GM21528 (cell line): ENCODE results near the gene KPNA2.
"Not testable (repeated sequence)": the region's sequence is repeated elsewhere in the genome, so short reads cannot be mapped to it uniquely, and the experiment has no call there.

Experiments
- ATAC-seq: cut with Tn5 transposase; IDR thresholded peaks from one replicate; pipeline ENCODE4 v1.9.1; 2021; ENCODE audit warnings: mild to moderate bottlenecking, moderate library complexity; ENCODE audit not compliant: unreplicated experiment, low FRiP score

The KPNA2 gene

DNA sequence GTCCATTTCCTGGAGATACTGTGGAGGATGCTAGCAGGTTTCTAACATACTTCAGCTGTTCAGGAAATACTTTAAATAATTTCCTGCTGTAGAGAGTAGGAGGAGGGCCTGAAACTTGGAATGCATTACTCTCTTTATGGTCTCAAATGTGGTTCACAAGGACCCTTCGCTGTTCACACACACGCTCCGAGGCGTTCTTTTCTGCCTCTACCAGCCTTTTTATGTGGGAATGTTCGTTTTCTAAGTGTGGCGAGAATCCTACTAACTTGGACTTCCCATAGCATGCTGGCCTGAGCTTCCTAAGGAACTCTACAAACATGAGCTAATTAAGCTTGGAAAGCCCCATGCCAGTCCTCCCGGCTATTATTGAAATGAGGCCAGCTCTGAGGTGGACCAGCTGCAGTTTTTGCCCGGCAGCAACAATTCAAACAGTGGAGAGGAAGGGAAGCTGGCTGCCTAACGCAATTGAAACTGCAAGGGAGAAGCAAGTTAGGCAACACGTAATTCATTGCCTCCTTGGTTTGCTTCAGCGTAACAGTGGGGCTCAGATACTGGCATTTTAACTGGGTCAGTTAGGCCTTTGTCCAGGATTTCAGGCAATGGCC, 18.9 kb downstream of the KPNA2 start:
- no peak for ATAC-seq

DNA sequence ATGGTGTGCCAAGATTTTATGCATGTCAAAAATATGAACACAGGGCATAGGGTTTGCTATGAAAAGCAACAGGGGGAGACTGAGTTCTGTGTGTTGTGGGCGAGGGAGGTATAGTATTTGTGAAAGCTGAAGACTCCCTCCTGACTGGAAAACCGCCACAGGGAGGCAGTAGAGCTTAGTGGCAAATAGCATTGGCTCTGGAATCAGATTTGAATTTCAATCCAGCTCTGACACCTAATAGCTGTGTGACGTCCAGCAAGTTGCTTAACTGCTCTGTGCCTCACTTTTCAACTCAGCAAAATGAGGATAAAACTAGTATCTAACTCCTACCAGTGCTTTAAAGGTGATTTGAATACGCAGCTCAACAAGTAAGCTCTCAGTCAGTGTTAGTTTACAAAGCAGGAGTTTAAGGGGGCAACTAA, 22.0 kb downstream of the KPNA2 start:
- ATAC-seq = no peak

DNA sequence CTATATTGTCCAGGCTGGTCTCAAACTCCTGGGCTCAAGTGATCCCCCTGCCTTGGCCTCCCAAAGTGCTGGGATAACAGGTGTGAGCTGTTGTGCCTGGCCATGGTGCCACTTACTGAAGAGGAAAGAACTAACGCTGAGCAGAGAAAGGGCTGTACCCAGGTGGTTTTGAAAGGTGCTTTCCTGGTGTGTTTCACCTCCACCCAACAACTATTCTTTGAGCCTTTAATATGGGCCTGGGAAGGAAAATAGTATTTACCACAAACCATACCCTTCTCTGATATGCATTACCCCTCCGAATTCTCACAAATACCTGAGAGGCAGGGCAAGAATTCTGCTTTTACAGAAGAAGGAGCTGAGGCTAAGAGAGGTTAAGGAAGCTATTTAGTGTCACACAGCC, 24.8 kb downstream of the KPNA2 start:
- no peak for ATAC-seq

DNA sequence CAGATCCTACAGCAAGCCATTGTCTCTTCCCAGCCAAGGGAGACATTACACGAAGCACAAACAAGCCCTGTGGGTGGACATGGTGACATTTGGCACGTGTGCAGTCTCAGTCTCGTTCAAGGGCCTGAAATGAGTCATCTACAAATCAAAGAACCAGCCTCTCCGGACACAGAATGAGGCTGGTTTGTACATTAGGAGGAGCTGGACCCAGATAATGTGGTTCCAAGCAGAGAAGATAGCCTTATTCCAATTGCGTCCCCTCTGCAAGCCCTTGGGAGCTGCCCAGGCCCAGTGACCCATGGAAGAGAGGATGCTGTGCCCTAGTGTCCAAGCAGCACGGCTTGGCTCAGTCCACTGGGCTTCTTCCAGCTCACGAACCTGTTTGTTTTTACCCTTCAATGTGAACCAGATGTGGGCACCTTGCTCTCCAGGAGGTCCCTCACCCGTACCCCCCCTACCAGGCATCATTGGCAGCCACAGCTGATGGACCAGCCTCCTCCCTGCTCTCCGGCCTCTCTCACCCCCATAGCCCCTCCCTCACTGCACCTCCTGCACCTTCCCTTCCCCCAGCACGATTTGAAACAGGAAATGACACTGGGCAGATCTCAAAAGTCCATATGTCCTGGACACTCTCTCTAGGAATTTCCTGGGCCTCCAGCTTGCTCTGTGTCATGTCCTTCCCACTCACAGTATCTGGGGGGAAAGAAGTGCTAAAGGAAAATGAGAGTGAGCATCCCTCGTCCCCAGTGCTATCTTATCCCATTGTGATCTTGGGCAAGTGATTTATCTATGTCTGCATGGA, 26.2 kb downstream of the KPNA2 start:
- ATAC-seq = no peak

DNA sequence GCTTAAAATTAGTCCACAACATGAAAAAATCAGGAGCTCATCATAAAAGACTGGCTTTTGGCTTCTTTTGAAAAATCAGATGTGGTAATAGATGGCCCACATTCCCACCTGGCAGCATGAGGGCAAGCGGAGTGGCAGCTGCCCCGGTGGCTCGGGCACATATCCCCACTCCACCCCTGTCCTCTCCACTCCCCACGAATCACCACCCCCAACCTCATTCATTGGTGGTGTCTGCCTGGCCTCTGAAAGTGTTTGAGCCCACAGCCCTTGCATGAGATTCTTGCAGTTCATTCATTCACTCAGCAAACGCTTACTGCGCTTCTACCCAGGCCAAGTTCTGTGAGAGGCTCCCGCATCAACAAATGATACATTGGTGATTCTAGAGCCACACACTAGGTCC, 29.8 kb downstream of the KPNA2 start:
- not testable (repeated sequence) for ATAC-seq

DNA sequence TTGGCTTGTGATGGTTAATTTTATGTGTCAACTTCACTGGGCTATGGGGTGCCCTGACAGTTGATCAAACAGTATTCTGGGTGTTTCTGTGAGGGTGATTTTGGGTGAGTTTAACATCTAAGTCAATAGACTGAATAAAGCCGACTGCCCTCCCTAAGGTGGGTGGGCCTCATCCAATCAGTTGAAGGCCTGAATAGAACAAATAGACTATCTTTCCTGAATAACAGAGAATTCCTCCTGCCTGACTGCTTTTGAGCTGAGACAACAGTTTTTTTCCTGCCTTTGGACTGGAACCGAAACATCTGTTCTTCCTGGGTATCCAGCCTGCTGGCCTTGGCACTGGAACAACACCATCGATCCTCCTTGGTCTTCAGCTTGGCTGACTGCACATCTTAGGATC, 33.0 kb downstream of the KPNA2 start:
- not testable (repeated sequence) for ATAC-seq

DNA sequence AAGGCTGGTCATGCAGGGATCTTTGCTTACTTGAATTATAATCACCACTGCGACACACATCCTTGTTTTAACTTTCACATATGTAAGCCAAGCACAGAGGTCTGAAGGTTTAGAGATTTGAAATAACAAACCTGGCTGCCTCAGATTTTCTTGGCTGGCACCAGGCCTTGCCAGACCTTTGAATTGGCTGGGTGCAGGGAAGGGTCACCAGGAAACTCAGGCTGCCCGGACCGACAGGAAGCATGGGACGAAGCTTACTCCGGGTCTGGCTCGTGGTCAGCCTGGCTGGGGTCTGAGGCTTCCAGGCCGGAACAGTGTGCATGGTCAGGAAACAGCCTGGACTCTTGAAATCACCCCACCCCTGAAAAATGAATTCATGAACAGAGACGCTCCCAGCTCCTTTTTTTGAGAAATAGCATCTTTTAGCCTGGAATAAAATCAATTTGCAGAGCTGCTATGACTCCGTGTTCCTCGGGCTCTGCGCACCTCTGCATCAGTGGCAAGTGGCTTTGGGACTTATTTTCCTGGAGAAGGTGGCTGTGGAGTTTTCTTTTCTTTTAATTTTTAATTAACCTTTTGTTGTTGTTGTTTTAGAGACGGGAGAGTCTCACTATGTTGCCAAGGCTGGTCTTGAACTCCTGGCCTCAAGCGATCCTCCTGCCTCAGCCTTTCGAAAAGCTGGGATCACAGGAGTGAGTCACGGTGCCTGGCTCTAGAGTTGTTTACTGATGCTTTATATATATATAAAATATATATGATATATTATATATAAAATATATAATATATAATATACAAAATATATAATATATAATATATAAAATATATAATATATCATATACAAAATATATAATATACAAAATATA, 35.3 kb downstream of the KPNA2 start:
- not testable (repeated sequence) for ATAC-seq

DNA sequence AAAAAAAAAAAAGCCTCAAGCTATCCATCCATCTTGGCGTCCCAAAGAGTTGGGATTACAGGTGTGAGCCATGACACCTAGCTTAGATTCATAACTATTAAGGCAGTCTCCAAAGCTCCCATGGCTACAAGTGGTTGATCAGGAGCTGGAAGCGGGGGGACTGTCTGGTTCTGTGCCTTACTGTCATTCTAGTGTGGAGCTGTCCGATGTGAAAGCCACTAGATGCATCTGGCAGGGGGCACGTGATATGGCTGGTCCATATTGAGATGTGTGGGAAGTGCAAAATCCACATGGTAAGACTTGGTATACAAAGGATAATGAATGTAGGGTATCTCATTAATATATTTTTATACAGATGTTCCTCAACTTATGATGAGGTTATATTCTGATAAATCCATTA, 38.7 kb downstream of the KPNA2 start:
- ATAC-seq = no peak

DNA sequence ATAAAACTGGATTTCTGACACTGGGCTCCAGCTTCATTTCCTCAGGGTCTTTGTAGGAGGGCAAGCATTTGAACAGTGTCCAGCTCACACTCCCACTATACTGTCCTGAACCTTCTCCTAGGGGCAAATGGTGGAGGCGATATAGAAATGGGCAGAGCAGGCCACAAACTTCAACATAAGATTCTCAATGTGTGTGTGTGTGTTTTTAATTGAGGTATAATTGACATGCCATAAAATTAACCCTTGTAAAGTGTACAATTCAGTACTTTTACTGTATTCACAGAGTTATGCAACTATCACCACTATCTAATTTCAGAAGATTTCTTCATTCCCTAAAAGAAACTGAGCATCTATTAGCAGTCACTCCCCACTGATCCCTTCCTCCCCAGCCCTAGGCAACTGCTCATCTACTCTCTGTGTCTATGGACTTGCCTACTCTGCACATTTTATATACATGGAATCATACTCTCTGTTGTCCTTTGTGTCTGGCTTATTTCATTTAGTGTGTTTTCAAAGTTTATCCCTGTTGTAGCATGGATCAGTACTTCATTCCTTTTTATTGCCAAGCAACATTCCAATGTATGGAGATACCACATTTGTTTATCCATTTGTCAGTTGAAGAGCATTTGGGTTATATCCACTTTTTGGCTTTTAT, 40.5 kb downstream of the KPNA2 start:
- ATAC-seq = not testable (repeated sequence)

DNA sequence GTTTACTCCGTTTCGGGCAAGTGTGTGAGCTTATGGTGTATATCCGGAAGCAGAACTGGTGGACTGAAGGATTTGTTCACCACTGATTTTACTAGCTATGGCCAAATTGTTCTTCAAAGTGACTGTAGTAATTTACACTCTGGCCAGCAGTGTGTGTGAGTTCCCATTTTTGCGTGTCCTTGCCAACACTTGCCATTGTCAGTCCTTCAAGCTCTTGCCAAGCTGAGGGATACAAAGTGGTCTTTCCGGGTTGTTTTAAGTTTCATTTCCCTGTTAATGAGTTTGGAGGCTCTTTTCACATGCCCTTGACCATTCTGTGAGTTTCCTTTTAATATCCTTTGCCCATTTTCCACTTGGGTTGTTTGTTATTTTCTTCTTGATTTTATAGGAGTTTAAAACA, 42.0 kb downstream of the KPNA2 start:
- not testable (repeated sequence) for ATAC-seq

DNA sequence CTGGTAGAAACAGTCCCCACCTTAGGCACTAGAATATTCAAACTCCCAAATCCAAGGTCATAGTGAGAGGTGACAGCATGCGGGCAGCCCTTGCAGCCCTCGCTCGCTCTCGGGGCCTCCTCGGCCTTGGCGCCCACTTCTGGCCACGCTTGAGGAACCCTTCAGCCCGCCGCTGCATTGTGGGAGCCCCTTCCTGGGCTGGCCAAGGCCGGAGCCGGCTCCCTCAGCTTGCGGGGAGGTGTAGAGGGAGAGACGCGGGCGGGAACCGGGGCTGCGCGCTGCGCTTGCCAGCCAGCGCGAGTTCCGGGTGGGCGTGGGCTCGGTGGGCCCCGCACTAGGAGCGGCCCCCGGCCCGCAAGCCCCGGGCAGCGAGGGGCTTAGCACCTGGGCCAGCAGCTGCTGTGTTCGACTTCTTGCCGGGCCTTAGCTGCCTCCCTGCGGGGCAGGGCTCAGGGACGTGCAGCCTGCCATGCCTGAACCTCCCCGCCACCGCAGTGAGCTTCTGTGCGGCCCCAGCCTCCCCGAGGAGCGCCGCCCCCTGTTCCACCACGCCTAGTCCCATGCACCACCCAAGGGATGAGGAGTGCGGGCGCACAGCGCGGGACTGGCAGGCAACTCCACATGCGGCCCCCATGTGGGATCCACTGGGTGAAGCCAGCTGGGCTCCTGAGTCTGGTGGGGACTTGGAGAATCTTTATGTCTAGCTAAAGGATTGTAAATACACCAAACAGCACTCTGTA, 45.0 kb downstream of the KPNA2 start:
- ATAC-seq = no peak

DNA sequence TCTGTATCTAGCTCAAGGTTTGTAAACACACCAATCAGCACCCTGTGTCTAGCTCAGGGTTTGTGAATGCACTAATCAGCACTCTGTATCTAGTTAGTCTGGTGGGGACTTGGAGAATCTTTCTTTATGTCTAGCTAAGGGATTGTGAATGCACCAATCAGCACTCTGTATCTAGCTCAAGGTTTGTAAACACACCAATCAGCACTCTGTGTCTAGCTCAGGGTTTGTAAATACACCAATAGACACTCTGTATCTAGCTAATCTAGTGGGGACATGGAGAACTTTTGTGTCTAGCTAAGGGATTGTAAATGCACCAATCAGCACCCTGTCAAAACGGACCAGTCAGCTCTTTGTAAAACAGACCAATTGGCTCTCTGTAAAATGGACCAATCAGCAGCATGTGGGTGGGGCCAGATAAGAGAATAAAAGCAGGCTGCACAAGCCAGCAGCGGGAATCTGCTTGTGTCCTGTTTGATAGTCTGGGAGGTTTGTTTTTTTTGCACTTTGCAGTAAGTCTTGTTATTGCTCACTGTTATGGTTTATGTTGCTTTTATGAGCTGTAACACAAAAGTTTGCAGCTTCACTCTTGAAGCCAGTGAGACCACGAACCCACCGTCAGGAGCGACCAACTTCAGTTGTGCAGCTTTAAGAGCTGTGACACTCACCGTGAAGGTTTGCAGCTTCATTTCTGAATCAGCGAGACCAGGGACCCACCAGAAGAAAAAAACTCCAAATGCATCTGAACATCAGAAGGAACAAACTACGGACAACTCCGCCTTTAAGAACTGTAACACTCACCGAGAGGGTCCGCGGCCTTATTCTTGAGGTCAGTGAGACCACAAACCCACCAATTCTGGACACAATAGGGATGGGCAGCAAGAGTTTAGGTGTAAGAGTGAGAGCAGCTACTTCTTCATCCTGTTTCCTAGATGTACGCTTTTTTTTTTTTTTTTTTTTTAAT, 46.0 kb downstream of the KPNA2 start:
- not testable (repeated sequence) for ATAC-seq

DNA sequence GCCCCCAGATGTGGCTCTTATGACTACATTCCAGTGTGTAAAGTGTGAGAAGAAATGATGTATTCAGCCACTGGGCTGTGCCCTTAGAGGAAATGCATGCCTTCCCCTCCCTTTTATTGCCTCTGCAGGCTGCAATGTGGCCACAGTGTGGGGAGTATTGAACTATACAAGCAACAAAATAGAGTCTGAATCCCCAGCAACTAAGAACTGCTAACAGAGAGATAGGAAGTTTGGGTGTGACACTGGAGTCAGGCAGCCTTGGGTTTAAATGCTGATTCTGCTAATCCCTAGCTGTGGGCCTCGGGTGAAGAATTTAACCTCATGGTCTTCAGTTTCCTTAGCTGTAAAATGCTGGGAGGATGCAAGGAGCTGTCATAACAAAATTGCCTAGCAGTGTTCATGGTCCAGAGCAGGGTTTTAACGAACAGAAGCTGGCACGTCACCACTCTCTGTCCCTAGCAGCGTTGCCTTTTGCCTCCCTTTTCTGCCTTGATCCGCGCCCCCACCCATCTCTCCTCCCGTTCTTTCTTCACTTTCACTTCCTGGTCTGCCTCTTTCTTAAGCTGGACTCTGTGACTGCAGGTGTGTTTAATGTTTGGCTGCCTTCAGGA, 50.3 kb downstream of the KPNA2 start:
- no peak for ATAC-seq

DNA sequence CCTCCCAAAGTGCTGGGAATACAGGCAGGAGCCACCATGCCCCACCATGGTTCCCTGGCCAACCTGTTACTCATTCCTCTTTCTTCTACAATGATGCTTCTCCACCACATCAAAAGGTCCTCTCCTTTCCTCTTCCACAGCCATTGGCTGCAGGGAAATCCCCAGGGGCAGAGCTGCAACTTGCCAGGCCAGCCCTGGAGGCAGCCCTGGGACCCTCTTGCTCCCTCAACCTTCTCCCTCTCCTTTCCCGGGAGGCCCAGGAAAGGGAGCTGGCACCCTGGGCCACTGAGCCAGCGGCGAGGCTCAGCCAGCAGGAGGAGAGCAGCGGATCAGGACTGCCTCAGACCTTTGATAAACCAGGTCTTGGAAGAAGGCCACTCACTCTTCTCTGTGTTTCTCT, 51.1 kb downstream of the KPNA2 start:
- ATAC-seq = not testable (repeated sequence)

DNA sequence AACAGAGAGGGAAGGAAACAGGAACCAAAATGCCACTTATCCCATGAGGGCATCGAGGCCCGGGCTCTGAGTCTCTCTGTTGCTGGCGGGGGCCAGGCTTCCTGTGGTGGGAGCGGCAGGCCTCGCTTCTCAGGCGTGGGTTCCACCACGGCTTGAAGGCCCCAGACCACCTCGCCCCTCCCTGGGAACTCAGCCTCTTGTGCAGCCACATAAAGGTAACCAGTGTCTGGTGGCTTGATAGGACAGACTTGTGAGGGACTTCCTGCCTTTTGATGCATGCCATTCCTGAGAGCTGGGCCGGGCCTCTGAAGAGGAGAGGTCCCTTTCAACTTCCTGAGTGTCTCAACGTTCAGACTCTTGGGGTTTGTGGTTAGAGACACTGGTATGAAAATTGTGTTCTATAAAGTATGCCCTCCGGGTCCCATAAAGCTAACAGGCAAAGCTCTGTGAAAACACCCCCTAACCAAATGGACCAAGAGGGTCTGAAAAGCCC, 51.6 kb downstream of the KPNA2 start:
- not testable (repeated sequence) for ATAC-seq

DNA sequence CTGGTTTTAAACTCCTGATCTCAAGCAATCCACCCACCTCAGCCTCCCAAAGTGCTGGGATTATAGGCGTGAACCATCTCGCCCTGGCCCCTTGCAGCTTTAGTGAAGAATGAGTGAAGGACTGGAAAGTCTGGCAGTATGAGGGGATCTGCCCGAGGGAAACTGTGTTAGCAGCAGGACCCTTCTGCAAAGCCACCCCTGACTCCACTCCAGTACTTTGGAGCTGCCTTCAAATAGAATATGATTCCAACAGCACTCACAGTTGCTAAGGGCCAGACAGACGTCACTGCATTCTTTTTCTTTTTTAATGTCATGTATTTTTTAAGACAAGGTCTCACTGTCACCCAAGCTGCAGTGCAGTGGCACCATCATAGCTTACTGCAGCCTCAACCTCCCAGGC, 52.3 kb downstream of the KPNA2 start:
- ATAC-seq = no peak

DNA sequence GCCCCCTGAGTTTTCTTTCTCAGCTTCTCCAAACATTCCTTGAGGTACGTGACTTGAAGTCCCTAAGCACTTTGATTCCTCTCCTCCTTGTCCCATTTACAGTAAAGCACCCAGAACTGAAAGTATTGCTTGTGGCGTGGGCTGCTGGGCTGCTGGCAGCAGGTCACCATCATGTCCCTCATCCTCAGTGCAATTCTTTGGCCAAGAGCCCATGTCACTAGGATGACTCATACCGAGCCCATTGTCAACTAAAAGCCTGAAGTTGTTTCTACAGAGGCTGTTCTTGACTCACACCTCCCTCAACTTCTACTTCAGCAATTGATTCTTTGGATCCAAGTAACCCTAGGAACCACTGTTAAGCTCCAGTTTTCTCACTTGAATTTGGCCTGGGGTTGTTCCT, 54.3 kb downstream of the KPNA2 start:
- ATAC-seq = no peak

DNA sequence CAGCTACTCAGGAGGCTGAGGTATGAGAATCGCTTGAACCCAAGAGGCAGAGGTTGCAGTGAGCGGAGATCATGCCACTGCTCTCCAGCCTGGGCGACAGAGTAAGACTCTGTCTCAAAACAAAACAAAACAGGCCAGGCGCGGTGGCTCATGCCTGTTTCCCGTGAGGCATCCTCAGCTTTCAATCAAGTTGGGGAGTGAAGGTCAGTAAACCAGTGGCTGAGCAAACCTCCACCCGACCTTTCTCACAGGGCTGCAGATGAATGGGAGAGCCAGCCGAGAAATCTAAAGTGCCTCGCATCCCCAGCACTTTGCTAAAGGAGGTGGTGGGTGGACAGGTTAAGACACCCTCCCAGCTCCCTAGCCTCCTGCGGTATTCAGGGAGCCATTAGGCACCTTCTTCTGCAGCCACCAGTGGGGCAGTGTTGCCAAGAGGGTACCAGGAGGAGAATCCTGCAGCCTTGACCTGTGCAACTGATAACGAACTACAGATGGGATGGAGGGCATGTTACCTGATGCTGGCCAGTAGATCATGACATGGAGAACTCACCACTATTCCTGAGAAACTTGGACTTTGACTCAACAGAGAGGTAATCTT, 59.0 kb downstream of the KPNA2 start:
- no peak for ATAC-seq
